ENCODE results near the gene C2. TPM values are rescaled to one million over a fixed set of nuclear protein-coding genes. Genes with fewer than 3 reads are reported as not detected.
"Not testable (repeated sequence)": the region's sequence is repeated elsewhere in the genome, so short reads cannot be mapped to it uniquely, and the experiment has no call there.

C2 gene
- total RNA-seq, 2 donors from 2014 or later: 7.8 to 15.2 TPM

DNA sequence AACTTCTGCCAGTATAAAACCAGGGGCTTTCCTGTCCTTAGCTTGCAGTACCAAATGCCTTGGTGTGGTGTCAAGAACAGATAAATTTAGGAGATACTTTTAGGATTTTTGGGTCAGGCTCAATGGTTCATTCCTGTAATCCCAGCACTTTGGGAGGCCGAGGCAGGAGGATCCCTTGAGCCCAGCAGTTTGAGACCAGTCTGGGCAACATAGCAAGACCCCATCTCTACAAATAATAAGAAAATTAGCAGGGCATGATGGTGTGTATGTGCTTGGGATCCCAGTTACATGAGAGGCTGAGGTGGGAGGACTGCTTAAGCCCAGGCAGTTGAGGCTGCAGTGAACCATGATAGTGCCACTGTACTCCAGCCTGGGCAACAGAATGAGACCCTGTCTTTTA is 22.5 kb upstream of the C2 start:
- no peaks in the 10 kb centered on the region for H3K9me3 ChIP-seq
- TF ChIP-seq, protein P1, sequence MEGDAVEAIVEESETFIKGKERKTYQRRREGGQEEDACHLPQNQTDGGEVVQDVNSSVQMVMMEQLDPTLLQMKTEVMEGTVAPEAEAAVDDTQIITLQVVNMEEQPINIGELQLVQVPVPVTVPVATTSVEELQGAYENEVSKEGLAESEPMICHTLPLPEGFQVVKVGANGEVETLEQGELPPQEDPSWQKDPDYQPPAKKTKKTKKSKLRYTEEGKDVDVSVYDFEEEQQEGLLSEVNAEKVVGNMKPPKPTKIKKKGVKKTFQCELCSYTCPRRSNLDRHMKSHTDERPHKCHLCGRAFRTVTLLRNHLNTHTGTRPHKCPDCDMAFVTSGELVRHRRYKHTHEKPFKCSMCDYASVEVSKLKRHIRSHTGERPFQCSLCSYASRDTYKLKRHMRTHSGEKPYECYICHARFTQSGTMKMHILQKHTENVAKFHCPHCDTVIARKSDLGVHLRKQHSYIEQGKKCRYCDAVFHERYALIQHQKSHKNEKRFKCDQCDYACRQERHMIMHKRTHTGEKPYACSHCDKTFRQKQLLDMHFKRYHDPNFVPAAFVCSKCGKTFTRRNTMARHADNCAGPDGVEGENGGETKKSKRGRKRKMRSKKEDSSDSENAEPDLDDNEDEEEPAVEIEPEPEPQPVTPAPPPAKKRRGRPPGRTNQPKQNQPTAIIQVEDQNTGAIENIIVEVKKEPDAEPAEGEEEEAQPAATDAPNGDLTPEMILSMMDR (IDR thresholded peaks at IDR 0.05): no peak
- H3K36me3 ChIP-seq: no peaks in the 10 kb centered on the region
- H3K27ac ChIP-seq: no peak overlapping the region
- no peaks in the 10 kb centered on the region for H3K4me1 ChIP-seq
- H3K27me3 ChIP-seq: no peaks in the 10 kb centered on the region
- intact Hi-C loops (cut with DNase I): no loop called here
- H3K4me3 ChIP-seq: no peak overlapping the region
- no peak for DNase-seq
- no peak overlapping the region for H3K9ac ChIP-seq (ENCODE audit: low read depth in 2 of 2, low read length in 2 of 2)

DNA sequence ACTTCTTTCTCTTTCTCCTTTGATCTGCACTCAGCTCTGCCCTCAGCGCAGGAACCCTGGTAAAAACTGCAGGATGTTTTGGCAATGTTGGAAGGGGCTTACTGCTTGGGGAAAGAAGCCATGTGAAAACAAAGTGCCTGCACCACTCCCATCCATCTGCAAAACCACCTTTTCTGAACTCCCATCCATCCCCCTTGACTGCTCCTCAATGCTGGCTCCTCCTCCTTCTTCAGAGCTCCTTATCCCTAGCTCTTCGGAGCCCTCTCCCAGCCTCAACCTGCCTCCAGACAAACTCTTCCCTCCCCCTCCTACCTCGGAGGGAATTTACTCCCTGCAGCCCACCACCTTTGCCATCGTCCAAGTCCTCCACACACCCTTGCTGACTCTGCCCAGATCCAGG is 21.4 kb upstream of the C2 start:
- TF ChIP-seq, protein P1 (IDR thresholded peaks at IDR 0.05): no peak
- intact Hi-C loops (cut with DNase I): no loop called here
- DNase-seq: no peak
- Histone ChIP-seq H3K36me3 (no peaks in the 10 kb centered on the region), H3K9me3 (no peaks in the 10 kb centered on the region), H3K9ac (ENCODE audit: low read depth in 2 of 2, low read length in 2 of 2) (no peak overlapping the region), H3K4me1 (no peaks in the 10 kb centered on the region), H3K27ac (no peak overlapping the region), H3K4me3 (no peak overlapping the region), H3K27me3 (no peaks in the 10 kb centered on the region)

DNA sequence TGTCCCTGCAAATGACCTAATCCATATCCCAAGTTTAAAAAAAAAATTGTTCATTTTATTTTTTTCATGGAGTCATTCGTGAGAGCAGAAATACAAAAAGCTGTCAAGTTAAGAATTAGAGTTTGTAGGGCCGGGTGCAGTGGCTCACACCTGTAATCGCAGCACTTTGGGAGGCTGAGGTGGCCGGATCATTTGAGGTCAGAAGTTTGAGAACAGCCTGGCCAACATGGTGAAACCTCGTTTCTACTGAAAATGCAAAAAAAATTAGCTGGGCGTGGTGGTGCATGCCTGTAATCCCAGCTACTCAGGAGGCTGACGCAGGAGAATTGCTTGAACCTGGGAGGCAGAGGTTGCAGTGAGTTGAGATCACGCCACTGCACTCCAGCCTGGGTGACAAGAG is 20.8 kb upstream of the C2 start:
- H3K36me3 ChIP-seq; H3K4me3 ChIP-seq; H3K27ac ChIP-seq; H3K27me3 ChIP-seq; H3K4me1 ChIP-seq; H3K9me3 ChIP-seq; DNase-seq; H3K9ac ChIP-seq (ENCODE audit: low read depth in 2 of 2, low read length in 2 of 2); intact Hi-C loops (cut with DNase I): not testable (repeated sequence)

DNA sequence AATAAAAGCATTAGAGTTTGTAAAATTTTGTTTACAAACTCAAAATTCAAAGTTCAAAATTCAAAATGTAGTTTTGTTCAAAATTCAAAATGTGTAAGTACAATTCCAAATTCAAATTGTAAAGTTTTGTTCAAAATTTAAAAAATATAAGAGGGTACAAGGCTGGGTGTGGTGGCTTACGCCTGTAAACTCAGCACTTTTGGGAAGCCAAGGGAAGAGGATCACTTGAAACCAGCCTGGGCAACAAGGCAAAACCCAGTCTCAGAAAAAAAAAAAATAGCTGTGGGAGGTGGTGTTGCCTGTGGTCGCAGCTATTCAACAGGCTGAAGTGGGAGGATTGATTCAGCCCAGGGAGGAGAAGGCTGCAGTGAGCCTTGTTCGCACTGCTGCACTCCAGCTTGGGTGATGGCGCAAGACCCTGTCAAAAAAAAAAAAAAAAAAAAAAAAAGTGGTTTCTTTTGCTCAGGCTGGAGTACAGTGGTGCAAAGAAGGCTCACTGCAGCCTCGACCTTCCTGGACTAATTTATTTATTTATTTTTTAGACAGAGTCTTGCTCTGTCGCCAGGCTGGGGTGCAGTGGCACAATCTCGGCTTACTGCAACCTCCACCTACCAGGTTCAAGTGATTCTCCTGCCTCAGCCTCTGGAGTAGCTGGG is 20.2 kb upstream of the C2 start:
- H3K4me1 ChIP-seq: no peaks in the 10 kb centered on the region
- no peak overlapping the region for H3K27ac ChIP-seq
- no peaks in the 10 kb centered on the region for H3K36me3 ChIP-seq
- no peaks in the 10 kb centered on the region for H3K27me3 ChIP-seq
- intact Hi-C loops (cut with DNase I): no loop called here
- H3K4me3 ChIP-seq: no peak overlapping the region
- H3K9ac ChIP-seq (ENCODE audit: low read depth in 2 of 2, low read length in 2 of 2): no peak overlapping the region
- DNase-seq: no peak
- TF ChIP-seq, protein P1 (IDR thresholded peaks at IDR 0.05): no peak
- no peaks in the 10 kb centered on the region for H3K9me3 ChIP-seq

DNA sequence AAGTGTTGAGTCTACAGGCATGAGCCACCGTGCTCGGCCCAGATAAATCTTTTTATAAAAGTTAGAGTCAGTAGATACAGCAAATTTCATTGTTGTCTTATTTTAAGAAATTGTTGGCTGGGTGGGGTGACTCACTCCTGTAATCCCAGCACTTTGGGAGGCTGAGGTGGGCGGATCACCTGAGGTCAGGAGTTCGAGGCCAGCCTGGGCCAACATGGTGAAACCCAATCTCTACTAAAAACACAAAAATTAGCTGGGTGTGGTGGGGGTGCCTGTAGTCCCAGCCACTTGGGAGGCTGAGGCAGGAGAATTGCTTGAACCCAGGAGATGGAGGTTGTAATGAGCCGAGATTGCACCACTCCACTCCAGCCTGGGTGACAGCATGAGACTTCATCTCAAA is 19.3 kb upstream of the C2 start:
- H3K36me3 ChIP-seq; H3K9ac ChIP-seq (ENCODE audit: low read depth in 2 of 2, low read length in 2 of 2); H3K4me3 ChIP-seq; H3K9me3 ChIP-seq; intact Hi-C loops (cut with DNase I); DNase-seq; H3K27me3 ChIP-seq; H3K4me1 ChIP-seq; H3K27ac ChIP-seq: not testable (repeated sequence)

DNA sequence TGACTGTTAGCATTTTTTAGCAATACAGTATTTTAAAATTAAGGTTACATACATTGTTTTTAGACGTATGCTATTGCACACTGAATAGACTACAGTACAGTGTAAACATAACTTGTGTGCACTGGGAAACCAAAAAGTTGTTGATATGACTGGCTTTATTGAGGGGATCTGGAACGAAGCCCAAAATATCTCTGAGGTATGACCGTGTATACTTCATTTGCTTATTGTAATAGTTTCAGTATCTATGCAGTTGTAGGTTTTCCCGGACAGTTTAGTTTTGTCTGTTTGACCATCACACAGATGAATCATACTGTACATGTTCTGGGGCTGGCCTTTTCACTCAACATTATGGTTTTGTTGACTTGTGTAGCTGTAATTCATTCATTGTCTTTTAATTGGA is 18.7 kb upstream of the C2 start:
- H3K9me3 ChIP-seq: no peaks in the 10 kb centered on the region
- no peak overlapping the region for H3K27ac ChIP-seq
- H3K9ac ChIP-seq (ENCODE audit: low read depth in 2 of 2, low read length in 2 of 2): no peak overlapping the region
- TF ChIP-seq, protein P1 (IDR thresholded peaks at IDR 0.05): no peak
- H3K36me3 ChIP-seq: no peaks in the 10 kb centered on the region
- H3K4me1 ChIP-seq: no peaks in the 10 kb centered on the region
- intact Hi-C loops (cut with DNase I): no loop called here
- no peak for DNase-seq
- no peaks in the 10 kb centered on the region for H3K27me3 ChIP-seq
- H3K4me3 ChIP-seq: no peak overlapping the region

DNA sequence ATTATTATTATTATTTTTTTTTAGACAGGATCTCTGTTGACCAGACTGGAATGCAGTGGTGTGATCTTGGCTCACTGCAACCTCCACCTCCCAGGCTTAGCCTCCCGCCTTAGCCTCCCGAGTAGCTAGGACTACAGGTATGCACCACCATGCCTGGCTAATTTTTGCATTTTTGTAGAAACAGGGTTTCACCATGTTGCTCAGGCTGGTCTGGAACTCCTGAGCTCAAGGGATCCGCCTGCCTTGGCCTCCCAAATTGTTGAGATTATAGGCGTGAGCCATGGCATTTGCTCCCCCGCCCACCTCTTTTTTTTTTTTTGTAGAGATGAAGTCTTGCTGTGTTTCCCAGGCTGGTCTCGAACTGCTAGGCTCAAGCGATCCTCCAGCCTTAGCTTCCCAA is 18.2 kb upstream of the C2 start:
- H3K9me3 ChIP-seq; H3K4me3 ChIP-seq; H3K27me3 ChIP-seq; H3K36me3 ChIP-seq; intact Hi-C loops (cut with DNase I); H3K4me1 ChIP-seq; H3K27ac ChIP-seq; H3K9ac ChIP-seq (ENCODE audit: low read depth in 2 of 2, low read length in 2 of 2); DNase-seq: not testable (repeated sequence)

All from colonic mucosa (tissue), 4 donors.